Left ventricle myocardium inferior (tissue), 1 donor: Measurements from ENCODE around the gene GABRB2. TPM values are rescaled to one million over a fixed set of nuclear protein-coding genes. Genes with fewer than 3 reads are reported as not detected.

Experiments used
- DNase-seq: peaks from one replicate; pipeline ENCODE4 v3.0.0-alpha.2; 2020
- H3K27ac ChIP-seq: fragments of 200-600 bp; replicated peaks from 2 replicates; pipeline ENCODE4 v1.8.0; 2021
- H3K27me3 ChIP-seq: fragments of 200-600 bp; 2 replicates; pipeline ENCODE4 v1.8.0; 2021; ENCODE audit warnings: low read depth
- H3K36me3 ChIP-seq: fragments of 200-600 bp; 2 replicates; pipeline ENCODE4 v1.8.0; 2021
- H3K4me1 ChIP-seq: fragments of 200-600 bp; 2 replicates; pipeline ENCODE4 v1.8.0; 2021
- H3K4me3 ChIP-seq: fragments of 200-600 bp; 2 replicates; pipeline ENCODE4 v1.8.0; 2021; ENCODE audit warnings: mild to moderate bottlenecking, moderate library complexity
- H3K9me3 ChIP-seq: fragments of 200-600 bp; replicated peaks from 2 replicates; pipeline ENCODE4 v1.8.0; 2021
- intact Hi-C: fragments of 100-400 bp; cut with micrococcal nuclease; formaldehyde crosslinking; loops from one replicate; pipeline ENCODE4 v1.11.0; 2022
- long read RNA-seq: library from polyadenylated mRNA; unstranded; transcript quantifications from one replicate; pipeline ENCODE4 v2.0.0, GENCODE V29; 2021
- total RNA-seq: library from RNA; stranded (reverse); fragmentation: NEBNext Ultra II Directional; extraction: Animal tissue kit (Norgen Biotek cat#: 25700); gene quantifications from one replicate; pipeline ENCODE4 v1.2.1, GENCODE V29; 2021
- TF ChIP-seq, protein P1 (sequence below): fragments of 200-600 bp; IDR thresholded peaks from 2 replicates; pipeline ENCODE4 v1.8.0; 2021; ENCODE audit warnings: antibody characterized with exemption, mild to moderate bottlenecking, borderline replicate concordance
- donor health status: DM: no; HTN: yes; CAD: no; lungs with severe emphysema.

Gene GABRB2
- total RNA-seq, result 0.11 TPM
- long read RNA-seq, result 0 reads

DNA sequence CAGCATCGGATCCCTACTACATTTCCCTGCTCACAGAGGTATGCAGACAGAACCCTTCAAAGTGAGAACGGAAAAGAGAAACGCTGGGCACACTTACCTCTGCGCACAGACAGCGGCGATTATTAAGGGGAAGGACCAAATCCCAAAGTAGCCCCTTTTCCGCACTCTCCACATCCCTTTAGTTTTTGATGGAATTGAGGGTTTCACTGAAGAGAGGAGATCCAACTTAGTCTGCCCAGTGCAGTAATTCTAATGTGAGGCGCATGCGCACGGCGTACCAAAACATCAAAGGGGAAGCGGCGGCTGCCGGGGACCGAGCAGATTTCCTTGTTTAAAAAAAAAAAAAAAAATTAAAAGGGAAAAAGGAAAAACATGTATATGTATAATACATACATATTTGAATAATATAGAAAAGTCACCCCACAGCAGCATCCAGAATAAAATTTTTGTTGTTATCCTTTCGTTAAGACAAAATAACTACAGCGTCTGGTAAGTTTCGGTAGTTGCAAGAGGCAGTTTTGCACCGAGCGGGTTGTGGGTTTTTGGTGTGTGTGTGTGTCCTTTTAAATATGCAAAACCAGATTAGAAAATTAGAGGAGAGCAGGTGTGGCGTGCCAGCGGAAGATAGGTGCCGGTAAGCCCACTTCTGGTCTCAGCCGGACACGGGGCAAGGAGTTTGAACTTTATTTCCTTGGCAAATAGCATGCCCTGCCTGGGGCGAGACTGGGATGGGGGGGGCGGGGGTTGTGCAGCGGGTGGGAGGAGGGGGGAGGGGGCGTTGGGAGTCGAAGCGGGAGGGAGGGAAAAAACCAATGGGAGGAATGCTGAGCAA, at the start of gene GABRB2:
Gene GABRB2 (minus strand): TSS at position 256 of the 832 bp plus-strand sequence. CDS start 82 bp downstream, at position 174.
- Histone ChIP-seq H3K27me3 (peaks cover 88% of the 10 kb centered on the region), H3K9me3 (peaks cover 6% of the 10 kb centered on the region), H3K27ac (no peak within 1 kb of the TSS), H3K4me1 (peaks cover 31% of the 10 kb centered on the region), H3K4me3 (peak within 1 kb of the TSS; percentile 62), H3K36me3 (no peaks in the 10 kb centered on the region)
- TF ChIP-seq, protein P1, sequence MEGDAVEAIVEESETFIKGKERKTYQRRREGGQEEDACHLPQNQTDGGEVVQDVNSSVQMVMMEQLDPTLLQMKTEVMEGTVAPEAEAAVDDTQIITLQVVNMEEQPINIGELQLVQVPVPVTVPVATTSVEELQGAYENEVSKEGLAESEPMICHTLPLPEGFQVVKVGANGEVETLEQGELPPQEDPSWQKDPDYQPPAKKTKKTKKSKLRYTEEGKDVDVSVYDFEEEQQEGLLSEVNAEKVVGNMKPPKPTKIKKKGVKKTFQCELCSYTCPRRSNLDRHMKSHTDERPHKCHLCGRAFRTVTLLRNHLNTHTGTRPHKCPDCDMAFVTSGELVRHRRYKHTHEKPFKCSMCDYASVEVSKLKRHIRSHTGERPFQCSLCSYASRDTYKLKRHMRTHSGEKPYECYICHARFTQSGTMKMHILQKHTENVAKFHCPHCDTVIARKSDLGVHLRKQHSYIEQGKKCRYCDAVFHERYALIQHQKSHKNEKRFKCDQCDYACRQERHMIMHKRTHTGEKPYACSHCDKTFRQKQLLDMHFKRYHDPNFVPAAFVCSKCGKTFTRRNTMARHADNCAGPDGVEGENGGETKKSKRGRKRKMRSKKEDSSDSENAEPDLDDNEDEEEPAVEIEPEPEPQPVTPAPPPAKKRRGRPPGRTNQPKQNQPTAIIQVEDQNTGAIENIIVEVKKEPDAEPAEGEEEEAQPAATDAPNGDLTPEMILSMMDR, result no peak
- DNase-seq, result peak; percentile 36
- intact Hi-C loops, result no loop called here

DNA sequence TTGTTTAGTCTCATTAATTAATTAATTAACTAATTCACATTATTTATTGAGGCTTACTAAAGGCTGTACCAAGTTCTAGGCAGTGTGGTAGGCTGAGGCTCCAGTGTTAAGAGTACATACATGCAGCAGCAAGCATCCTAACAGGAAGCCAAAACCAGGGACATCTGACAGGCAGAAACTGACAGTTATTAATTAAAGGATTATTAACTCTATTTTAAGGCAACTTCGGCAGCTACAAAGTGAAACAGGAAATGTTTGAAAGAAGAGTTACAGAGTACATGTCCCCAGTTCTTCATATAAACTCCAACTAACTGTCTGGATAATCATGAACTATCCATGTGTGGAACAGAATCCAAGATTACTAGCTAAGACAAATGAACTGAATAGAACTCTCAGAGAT, 39.3 kb upstream of the GABRB2 start:
- DNase-seq, result no peak
- TF ChIP-seq, protein P1, result no peak
- Histone ChIP-seq H3K4me1 (no peaks in the 10 kb centered on the region), H3K36me3 (no peaks in the 10 kb centered on the region), H3K27me3 (no peaks in the 10 kb centered on the region), H3K27ac (no peak overlapping the region), H3K9me3 (peaks cover 9% of the 10 kb centered on the region), H3K4me3 (no peak overlapping the region)
- intact Hi-C loops, result no loop called here

DNA sequence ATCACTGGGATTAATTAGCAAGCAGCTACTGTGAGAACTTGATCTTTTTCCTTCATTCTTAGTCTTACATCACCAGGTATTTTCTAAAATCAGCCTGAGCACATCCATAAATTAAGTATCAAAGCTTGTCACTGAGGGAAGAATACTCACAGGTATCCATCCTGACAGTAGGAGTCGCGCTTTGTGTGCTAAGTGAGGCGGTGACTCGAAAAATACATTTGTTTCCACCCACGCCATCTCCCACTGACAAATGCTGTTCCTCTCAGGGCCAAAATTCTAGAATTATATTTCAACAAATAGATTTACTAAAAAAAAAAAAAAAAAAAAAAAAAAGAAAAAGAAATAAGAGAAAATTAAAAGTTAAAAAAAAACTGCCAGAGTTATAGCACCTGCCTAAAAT, 34.1 kb upstream of the GABRB2 start:
- Histone ChIP-seq H3K4me1 (no peaks in the 10 kb centered on the region), H3K27ac (no peak overlapping the region), H3K36me3 (no peaks in the 10 kb centered on the region), H3K4me3 (no peak overlapping the region), H3K9me3 (no peaks in the 10 kb centered on the region), H3K27me3 (no peaks in the 10 kb centered on the region)
- no peak for DNase-seq
- intact Hi-C loops, result no loop called here
- TF ChIP-seq, protein P1, result no peak

DNA sequence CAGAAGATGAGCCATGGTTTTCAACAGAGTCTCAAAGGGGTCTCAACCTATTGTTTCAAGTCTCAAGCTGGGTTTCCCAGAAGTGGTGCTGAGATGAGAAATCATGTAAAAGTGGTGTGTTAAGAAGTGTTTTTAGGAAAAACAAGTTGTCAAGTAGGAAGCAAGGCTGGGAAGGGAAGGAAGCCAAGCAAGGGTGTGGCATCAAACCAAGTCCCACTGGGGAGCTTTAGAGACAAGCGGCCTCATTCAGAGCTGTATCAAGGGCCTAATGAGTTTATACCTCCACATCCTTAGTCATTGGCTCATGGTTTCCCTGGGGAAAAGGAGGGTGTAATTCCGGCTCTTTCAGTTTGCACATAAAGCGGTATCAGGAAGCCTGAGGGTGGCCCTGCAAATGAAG, 26.4 kb upstream of the GABRB2 start:
- intact Hi-C loops, result no loop called here
- TF ChIP-seq, protein P1, result no peak
- Histone ChIP-seq H3K4me3 (no peak overlapping the region), H3K27me3 (no peaks in the 10 kb centered on the region), H3K36me3 (no peaks in the 10 kb centered on the region), H3K4me1 (no peaks in the 10 kb centered on the region), H3K9me3 (no peaks in the 10 kb centered on the region), H3K27ac (no peak overlapping the region)
- no peak for DNase-seq

DNA sequence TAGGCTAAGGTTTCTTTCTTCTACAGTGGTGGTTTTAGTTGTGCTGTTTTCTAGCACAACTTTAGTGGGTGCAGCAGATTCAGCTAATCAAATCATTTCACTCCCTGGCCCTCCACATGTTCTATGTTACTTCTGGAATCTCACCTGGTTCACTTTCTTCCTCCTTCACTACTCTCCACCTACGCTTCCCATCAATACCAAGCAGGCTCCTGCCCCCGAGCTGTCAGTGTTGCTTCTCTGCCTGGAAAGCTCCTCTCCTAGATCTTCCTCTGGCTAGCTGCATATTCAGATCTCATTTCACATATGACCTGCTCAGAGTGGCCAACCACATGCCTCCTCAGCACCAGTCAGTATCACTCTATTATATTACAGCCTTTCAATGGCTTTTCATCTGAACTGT, 19.6 kb upstream of the GABRB2 start:
- H3K27ac ChIP-seq, result no peak overlapping the region
- H3K27me3 ChIP-seq, result no peaks in the 10 kb centered on the region
- no peak for DNase-seq
- no peak overlapping the region for H3K4me3 ChIP-seq
- H3K9me3 ChIP-seq, result no peaks in the 10 kb centered on the region
- no peaks in the 10 kb centered on the region for H3K4me1 ChIP-seq
- intact Hi-C loops, result no loop called here
- H3K36me3 ChIP-seq, result no peaks in the 10 kb centered on the region
- TF ChIP-seq, protein P1, result no peak
